Measurements from ENCODE around the gene CYP3A5. TPM values are rescaled to one million over a fixed set of nuclear protein-coding genes. Genes with fewer than 3 reads are reported as not detected.
"Not testable (repeated sequence)": the region's sequence is repeated elsewhere in the genome, so short reads cannot be mapped to it uniquely, and the experiment has no call there.

Gene CYP3A5
- total RNA-seq, 1 donor, result under 0.01 TPM

DNA sequence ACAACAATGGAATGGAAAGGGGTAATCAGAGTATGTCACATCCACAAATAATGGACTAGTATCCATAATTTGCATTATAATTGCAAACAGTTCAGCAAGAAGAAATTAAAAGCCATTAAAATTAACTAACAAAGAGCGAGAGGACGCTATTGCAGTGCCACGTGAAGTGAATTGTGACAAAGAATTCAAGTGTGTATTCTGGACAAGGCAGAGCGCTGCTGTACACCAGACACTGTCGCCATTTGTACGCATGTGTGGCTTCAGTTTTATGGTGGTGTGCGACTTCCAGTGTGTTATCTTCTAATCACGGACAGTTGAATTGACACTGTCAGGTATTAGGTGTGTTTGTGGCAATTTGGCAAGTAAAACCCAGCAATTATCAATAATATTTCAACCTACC, 11.3 kb downstream of the CYP3A5 start:
- DNase-seq (ENCODE audit: insufficient read length, low spot score, missing footprints), result no peak
- no peaks in the 10 kb centered on the region for H3K9me3 ChIP-seq (ENCODE audit: low read depth, low read length)
- H3K79me2 ChIP-seq (ENCODE audit: insufficient read depth, low read length), result no peaks in the 10 kb centered on the region
- no peaks in the 10 kb centered on the region for H4K20me1 ChIP-seq (ENCODE audit: insufficient read depth, low read length)
- TF ChIP-seq, protein P1, sequence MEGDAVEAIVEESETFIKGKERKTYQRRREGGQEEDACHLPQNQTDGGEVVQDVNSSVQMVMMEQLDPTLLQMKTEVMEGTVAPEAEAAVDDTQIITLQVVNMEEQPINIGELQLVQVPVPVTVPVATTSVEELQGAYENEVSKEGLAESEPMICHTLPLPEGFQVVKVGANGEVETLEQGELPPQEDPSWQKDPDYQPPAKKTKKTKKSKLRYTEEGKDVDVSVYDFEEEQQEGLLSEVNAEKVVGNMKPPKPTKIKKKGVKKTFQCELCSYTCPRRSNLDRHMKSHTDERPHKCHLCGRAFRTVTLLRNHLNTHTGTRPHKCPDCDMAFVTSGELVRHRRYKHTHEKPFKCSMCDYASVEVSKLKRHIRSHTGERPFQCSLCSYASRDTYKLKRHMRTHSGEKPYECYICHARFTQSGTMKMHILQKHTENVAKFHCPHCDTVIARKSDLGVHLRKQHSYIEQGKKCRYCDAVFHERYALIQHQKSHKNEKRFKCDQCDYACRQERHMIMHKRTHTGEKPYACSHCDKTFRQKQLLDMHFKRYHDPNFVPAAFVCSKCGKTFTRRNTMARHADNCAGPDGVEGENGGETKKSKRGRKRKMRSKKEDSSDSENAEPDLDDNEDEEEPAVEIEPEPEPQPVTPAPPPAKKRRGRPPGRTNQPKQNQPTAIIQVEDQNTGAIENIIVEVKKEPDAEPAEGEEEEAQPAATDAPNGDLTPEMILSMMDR (IDR thresholded peaks at IDR 0.05; ENCODE audit: extremely low read depth, low read depth, low read length), result no peak
- H3K4me2 ChIP-seq (ENCODE audit: insufficient read depth, low read length), result no peak overlapping the region
- no peaks in the 10 kb centered on the region for H3K27me3 ChIP-seq (ENCODE audit: insufficient read depth, low read length)
- no peak overlapping the region for H3K27ac ChIP-seq (ENCODE audit: low read depth, low read length)
- no peak overlapping the region for H3K4me3 ChIP-seq (ENCODE audit: insufficient read depth, low read length)
- no peak overlapping the region for H2AFZ ChIP-seq (ENCODE audit: low read length)
- no peaks in the 10 kb centered on the region for H3K4me1 ChIP-seq (ENCODE audit: insufficient read depth, low read length)
- H3K36me3 ChIP-seq (ENCODE audit: insufficient read depth, low read length), result no peaks in the 10 kb centered on the region

DNA sequence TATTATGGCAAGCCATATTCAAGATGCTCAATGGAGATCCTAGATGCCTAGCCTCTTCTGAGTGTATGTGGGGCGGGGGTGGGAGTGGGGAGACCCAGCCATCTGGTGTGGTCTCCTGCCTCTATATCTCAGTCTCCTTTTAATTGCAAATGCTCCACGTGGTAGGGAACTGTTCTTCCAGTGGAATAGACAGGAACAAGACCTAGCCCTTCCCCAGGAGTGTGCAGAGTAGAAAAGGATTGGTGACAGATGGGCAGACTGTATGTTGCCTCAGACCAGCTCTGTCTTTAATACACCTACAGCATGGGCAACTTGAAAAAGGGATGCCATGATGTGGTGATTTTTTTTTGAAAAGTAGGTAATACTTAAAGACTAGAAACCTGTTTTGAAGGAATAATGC, 12.6 kb downstream of the CYP3A5 start:
- Histone ChIP-seq H2AFZ (ENCODE audit: low read length) (no peak overlapping the region), H4K20me1 (ENCODE audit: insufficient read depth, low read length) (no peaks in the 10 kb centered on the region), H3K4me1 (ENCODE audit: insufficient read depth, low read length) (no peaks in the 10 kb centered on the region), H3K27ac (ENCODE audit: low read depth, low read length) (no peak overlapping the region), H3K9me3 (ENCODE audit: low read depth, low read length) (no peaks in the 10 kb centered on the region), H3K4me3 (ENCODE audit: insufficient read depth, low read length) (no peak overlapping the region), H3K79me2 (ENCODE audit: insufficient read depth, low read length) (no peaks in the 10 kb centered on the region), H3K36me3 (ENCODE audit: insufficient read depth, low read length) (no peaks in the 10 kb centered on the region), H3K27me3 (ENCODE audit: insufficient read depth, low read length) (no peaks in the 10 kb centered on the region), H3K4me2 (ENCODE audit: insufficient read depth, low read length) (no peak overlapping the region)
- TF ChIP-seq, protein P1 (IDR thresholded peaks at IDR 0.05; ENCODE audit: extremely low read depth, low read depth, low read length), result no peak
- no peak for DNase-seq (ENCODE audit: insufficient read length, low spot score, missing footprints)

DNA sequence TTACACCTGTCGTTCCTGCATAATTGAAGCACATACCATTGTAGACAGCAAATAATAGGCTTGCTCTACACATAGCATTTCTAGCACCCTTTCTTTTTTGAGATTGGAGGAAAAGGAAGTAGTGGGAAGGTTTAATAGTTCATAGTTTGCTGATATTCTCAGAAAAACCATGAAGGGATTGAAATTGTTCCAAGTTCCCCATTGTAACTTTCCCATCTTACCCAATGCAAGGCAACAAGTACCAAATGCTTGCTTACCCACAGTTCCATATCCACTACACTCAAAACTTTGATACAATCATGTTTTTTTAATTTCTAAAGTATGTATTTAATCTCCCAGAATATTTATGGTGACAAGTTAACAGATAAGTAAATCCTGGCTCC, 13.8 kb downstream of the CYP3A5 start:
- Histone ChIP-seq H3K27ac (ENCODE audit: low read depth, low read length) (no peak overlapping the region), H3K4me3 (ENCODE audit: insufficient read depth, low read length) (no peak overlapping the region), H3K4me2 (ENCODE audit: insufficient read depth, low read length) (no peak overlapping the region), H2AFZ (ENCODE audit: low read length) (no peak overlapping the region), H3K79me2 (ENCODE audit: insufficient read depth, low read length) (no peaks in the 10 kb centered on the region), H4K20me1 (ENCODE audit: insufficient read depth, low read length) (no peaks in the 10 kb centered on the region), H3K9me3 (ENCODE audit: low read depth, low read length) (no peaks in the 10 kb centered on the region), H3K27me3 (ENCODE audit: insufficient read depth, low read length) (no peaks in the 10 kb centered on the region), H3K36me3 (ENCODE audit: insufficient read depth, low read length) (no peaks in the 10 kb centered on the region), H3K4me1 (ENCODE audit: insufficient read depth, low read length) (no peaks in the 10 kb centered on the region)
- TF ChIP-seq, protein P1 (IDR thresholded peaks at IDR 0.05; ENCODE audit: extremely low read depth, low read depth, low read length), result no peak
- no peak for DNase-seq (ENCODE audit: insufficient read length, low spot score, missing footprints)

DNA sequence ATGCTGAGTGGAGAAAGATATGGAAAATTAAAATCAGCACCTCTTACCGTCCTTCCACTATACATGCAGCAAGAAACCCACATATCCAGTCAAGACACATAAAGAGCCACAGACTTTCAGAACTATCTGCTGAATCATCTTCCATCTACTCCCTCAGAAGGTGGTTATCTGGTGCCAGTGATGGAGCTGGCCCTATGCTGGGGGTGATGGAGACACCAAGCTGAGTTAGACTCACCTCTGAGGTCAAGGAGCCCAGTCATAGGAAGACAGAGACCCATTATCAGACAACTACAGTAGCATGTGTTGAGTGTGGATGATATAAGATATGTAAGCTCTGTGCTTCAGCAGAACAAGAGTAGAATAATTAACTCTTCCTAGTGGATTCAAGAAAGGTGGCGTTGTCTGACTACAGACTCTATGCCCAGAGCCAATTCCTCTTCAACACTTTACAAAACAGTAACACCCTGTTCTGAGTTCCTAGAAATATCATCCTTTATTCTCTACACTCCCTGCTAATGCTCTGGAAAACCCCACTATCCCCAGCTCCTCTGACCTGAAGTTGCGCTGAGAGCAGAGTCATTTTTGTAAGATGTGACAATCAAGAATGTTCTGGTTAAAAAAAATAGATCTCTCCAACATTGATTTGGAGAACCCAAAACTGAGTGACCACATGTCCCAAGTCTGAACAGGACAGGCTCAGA, 14.3 kb downstream of the CYP3A5 start:
- no peak overlapping the region for H3K4me3 ChIP-seq (ENCODE audit: insufficient read depth, low read length)
- H3K79me2 ChIP-seq (ENCODE audit: insufficient read depth, low read length), result no peaks in the 10 kb centered on the region
- TF ChIP-seq, protein P1 (IDR thresholded peaks at IDR 0.05; ENCODE audit: extremely low read depth, low read depth, low read length), result no peak
- H2AFZ ChIP-seq (ENCODE audit: low read length), result no peak overlapping the region
- H3K36me3 ChIP-seq (ENCODE audit: insufficient read depth, low read length), result no peaks in the 10 kb centered on the region
- H3K4me2 ChIP-seq (ENCODE audit: insufficient read depth, low read length), result no peak overlapping the region
- H3K27ac ChIP-seq (ENCODE audit: low read depth, low read length), result no peak overlapping the region
- DNase-seq (ENCODE audit: insufficient read length, low spot score, missing footprints), result no peak
- no peaks in the 10 kb centered on the region for H3K9me3 ChIP-seq (ENCODE audit: low read depth, low read length)
- no peaks in the 10 kb centered on the region for H3K4me1 ChIP-seq (ENCODE audit: insufficient read depth, low read length)
- H3K27me3 ChIP-seq (ENCODE audit: insufficient read depth, low read length), result no peaks in the 10 kb centered on the region
- peaks cover under 1% of the 10 kb centered on the region for H4K20me1 ChIP-seq (ENCODE audit: insufficient read depth, low read length)

DNA sequence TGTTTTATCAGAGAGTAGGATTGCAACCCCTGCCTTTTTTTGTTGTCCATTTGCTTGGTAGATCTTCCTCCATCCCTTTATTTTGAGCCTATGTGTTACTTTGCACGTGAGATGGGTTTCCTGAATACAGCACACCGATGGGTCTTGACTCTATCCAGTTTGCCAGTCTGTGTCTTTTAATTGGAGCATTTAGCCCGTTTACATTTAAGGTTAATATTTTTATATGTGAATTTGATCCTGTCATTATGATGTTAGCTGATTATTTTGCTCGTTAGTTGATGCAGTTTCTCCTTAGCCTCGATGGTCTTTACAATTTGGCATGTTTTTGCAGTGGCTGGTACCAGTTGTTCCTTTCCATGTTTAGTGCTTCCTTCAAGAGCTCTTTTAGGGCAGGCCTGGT, 21.9 kb downstream of the CYP3A5 start:
- not testable (repeated sequence) for H2AFZ ChIP-seq (ENCODE audit: low read length); H3K4me2 ChIP-seq (ENCODE audit: insufficient read depth, low read length); H3K4me1 ChIP-seq (ENCODE audit: insufficient read depth, low read length); H3K4me3 ChIP-seq (ENCODE audit: insufficient read depth, low read length); H3K27ac ChIP-seq (ENCODE audit: low read depth, low read length); H3K27me3 ChIP-seq (ENCODE audit: insufficient read depth, low read length); H4K20me1 ChIP-seq (ENCODE audit: insufficient read depth, low read length); DNase-seq (ENCODE audit: insufficient read length, low spot score, missing footprints); H3K79me2 ChIP-seq (ENCODE audit: insufficient read depth, low read length); H3K9me3 ChIP-seq (ENCODE audit: low read depth, low read length); H3K36me3 ChIP-seq (ENCODE audit: insufficient read depth, low read length)

DNA sequence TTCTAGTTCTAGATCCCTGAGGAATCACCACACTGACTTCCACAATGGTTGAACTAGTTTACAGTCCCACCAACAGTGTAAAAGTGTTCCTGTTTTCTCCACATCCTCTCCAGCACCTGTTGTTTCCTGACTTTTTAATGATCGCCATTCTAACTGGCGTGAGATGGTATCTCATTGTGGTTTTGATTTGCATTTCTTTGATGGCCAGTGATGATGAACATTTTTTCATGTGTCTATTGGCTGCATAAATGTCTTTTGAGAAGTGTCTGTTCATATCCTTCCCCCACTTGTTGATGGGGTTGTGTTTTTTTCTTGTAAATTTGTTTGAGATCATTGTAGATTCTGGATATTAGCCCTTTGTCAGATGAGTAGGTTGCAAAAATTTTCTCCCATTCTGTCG, 25.2 kb downstream of the CYP3A5 start:
- not testable (repeated sequence) for H3K9me3 ChIP-seq (ENCODE audit: low read depth, low read length); H2AFZ ChIP-seq (ENCODE audit: low read length); H4K20me1 ChIP-seq (ENCODE audit: insufficient read depth, low read length); H3K36me3 ChIP-seq (ENCODE audit: insufficient read depth, low read length); H3K27me3 ChIP-seq (ENCODE audit: insufficient read depth, low read length); H3K79me2 ChIP-seq (ENCODE audit: insufficient read depth, low read length); H3K27ac ChIP-seq (ENCODE audit: low read depth, low read length); H3K4me2 ChIP-seq (ENCODE audit: insufficient read depth, low read length); DNase-seq (ENCODE audit: insufficient read length, low spot score, missing footprints); H3K4me3 ChIP-seq (ENCODE audit: insufficient read depth, low read length); H3K4me1 ChIP-seq (ENCODE audit: insufficient read depth, low read length)
